Calu3 (cell line): Measurements from ENCODE around the gene RBM4B. TPM values are rescaled to one million over a fixed set of nuclear protein-coding genes. Genes with fewer than 3 reads are reported as not detected.

ENCODE experiments used
- BruUV-seq: library from RNA; stranded (reverse); fragments of 400-500 nt; replicated peaks from 2 replicates; lab custom pipeline; 2021; lab: Mats Ljungman, UMichigan
- CTCF ChIA-PET: fragments of 300-600 bp; sonication (Branson Sonifier 250); formaldehyde crosslinking; loops from one replicate; lab custom pipeline; 2022; ENCODE audit warnings: antibody characterized with exemption; lab: Charles Lee
- DNase-seq: peaks from one replicate; pipeline ENCODE4 v3.0.0; 2022
- H3K27ac Mint-ChIP-seq: one replicate; pipeline ENCODE4 v1.8.0; 2022; ENCODE audit warnings: mixed read lengths; ENCODE audit not compliant: unreplicated experiment
- H3K27me3 Mint-ChIP-seq: one replicate; pipeline ENCODE4 v1.8.0; 2022; ENCODE audit warnings: mixed read lengths; ENCODE audit not compliant: unreplicated experiment
- H3K36me3 Mint-ChIP-seq: one replicate; pipeline ENCODE4 v1.8.0; 2022; ENCODE audit warnings: mild to moderate bottlenecking, moderate library complexity, mixed read lengths; ENCODE audit not compliant: insufficient read depth, unreplicated experiment
- H3K4me1 Mint-ChIP-seq: one replicate; pipeline ENCODE4 v1.8.0; 2022; ENCODE audit warnings: mild to moderate bottlenecking, low read depth, mixed read lengths; ENCODE audit not compliant: unreplicated experiment
- H3K4me3 Mint-ChIP-seq: one replicate; pipeline ENCODE4 v1.8.0; 2022; ENCODE audit warnings: mild to moderate bottlenecking, low read depth, moderate library complexity, mixed read lengths; ENCODE audit not compliant: unreplicated experiment
- H3K9me3 Mint-ChIP-seq: one replicate; pipeline ENCODE4 v1.8.0; 2022; ENCODE audit warnings: low read depth, mixed read lengths; ENCODE audit not compliant: unreplicated experiment
- intact Hi-C: fragments of 100-400 bp; cut with micrococcal nuclease; formaldehyde crosslinking; loops from one replicate; pipeline ENCODE4 v1.10.0; 2022; ENCODE audit not compliant: unreplicated experiment
- total RNA-seq: library from RNA; stranded (reverse); gene quantifications from 2 replicates; pipeline ENCODE4 v1.2.3, GENCODE V29; 2022
- TF ChIP-seq, protein P1 (sequence below): fragments of 200-600 bp; IDR thresholded peaks from one replicate; pipeline ENCODE4 v1.8.0; 2022; ENCODE audit warnings: antibody characterized with exemption; ENCODE audit not compliant: unreplicated experiment

The RBM4B gene
- total RNA-seq, 1 experiment from 2014 or later, result 23.0 TPM

GRCh38 chr11:66625752-66626149 lies 51.9 kb downstream of the RBM4B start:
- Mint-ChIP-seq H3K27ac (no peak overlapping the region), H3K4me1 (peaks cover 14% of the 10 kb centered on the region), H3K27me3 (no peaks in the 10 kb centered on the region), H3K9me3 (no peaks in the 10 kb centered on the region), H3K4me3 (no peak overlapping the region), H3K36me3 (peaks cover 67% of the 10 kb centered on the region)
- CTCF ChIA-PET, result no interaction called here
- no TSS peak for BruUV-seq
- DNase-seq, result no peak
- TF ChIP-seq, protein P1, sequence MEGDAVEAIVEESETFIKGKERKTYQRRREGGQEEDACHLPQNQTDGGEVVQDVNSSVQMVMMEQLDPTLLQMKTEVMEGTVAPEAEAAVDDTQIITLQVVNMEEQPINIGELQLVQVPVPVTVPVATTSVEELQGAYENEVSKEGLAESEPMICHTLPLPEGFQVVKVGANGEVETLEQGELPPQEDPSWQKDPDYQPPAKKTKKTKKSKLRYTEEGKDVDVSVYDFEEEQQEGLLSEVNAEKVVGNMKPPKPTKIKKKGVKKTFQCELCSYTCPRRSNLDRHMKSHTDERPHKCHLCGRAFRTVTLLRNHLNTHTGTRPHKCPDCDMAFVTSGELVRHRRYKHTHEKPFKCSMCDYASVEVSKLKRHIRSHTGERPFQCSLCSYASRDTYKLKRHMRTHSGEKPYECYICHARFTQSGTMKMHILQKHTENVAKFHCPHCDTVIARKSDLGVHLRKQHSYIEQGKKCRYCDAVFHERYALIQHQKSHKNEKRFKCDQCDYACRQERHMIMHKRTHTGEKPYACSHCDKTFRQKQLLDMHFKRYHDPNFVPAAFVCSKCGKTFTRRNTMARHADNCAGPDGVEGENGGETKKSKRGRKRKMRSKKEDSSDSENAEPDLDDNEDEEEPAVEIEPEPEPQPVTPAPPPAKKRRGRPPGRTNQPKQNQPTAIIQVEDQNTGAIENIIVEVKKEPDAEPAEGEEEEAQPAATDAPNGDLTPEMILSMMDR, result no peak
- intact Hi-C loops, result no loop called here

GRCh38 chr11:66625041-66625751 lies 52.5 kb downstream of the RBM4B start:
- TF ChIP-seq, protein P1, result no peak
- intact Hi-C loops, result no loop called here
- BruUV-seq, result no TSS peak
- Mint-ChIP-seq H3K4me1 (peaks cover 14% of the 10 kb centered on the region), H3K9me3 (no peaks in the 10 kb centered on the region), H3K27ac (no peak overlapping the region), H3K27me3 (no peaks in the 10 kb centered on the region), H3K4me3 (no peak overlapping the region), H3K36me3 (peaks cover 65% of the 10 kb centered on the region)
- DNase-seq, result no peak
- CTCF ChIA-PET, result no interaction called here

- CTCF ChIA-PET, result interaction anchor here (0.6 kb wide), 1 partner anchor 22 kb away, joined by 3 read pairs; no protein-coding TSS in a partner anchor
- DNase-seq, result no peak
- TF ChIP-seq, protein P1, result no peak
- H3K9me3 Mint-ChIP-seq, result no peaks in the 10 kb centered on the region
- H3K4me3 Mint-ChIP-seq, result no peak overlapping the region
- H3K27me3 Mint-ChIP-seq, result no peaks in the 10 kb centered on the region
- no peak overlapping the region for H3K27ac Mint-ChIP-seq
- H3K36me3 Mint-ChIP-seq, result peaks cover 65% of the 10 kb centered on the region
- BruUV-seq, result no TSS peak
- H3K4me1 Mint-ChIP-seq, result peaks cover 19% of the 10 kb centered on the region
- intact Hi-C loops, result no loop called here
These were observed 53.2 kb downstream of the RBM4B start for GRCh38 chr11:66624450-66624849.

DNA sequence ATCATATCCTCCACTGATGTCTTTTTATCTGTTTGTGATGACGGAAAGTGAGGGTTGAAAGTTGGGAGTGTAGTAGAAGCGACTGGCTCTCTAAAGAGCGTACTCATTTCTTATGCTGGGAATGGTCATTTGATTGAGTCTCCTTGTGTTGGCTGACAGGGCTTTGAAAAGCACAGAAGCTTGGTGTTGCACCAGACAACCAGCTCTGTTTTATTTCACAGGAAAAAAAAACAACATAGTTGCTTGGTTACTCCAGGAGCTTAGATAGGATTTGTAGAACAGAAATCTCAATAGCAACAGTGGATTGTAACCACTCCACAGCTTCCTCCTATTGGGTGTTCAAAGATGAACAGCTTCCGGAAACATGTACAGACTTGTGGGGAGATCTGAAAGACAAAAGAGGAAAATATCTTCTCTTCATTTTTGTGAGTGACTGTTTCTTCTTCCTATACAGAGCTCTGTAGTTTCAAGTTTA lies 58.6 kb downstream of the RBM4B start:
- Mint-ChIP-seq H3K4me3 (peak overlapping the region; percentile 99), H3K36me3 (peaks cover 74% of the 10 kb centered on the region), H3K27me3 (no peaks in the 10 kb centered on the region), H3K27ac (peak overlapping the region; percentile 99), H3K9me3 (no peaks in the 10 kb centered on the region), H3K4me1 (peaks cover 36% of the 10 kb centered on the region)
- intact Hi-C loops, result no loop called here
- CTCF ChIA-PET, result interaction anchor here (0.8 to 1.3 kb wide), 2 partner anchors 19 to 44 kb away, joined by 3 to 4 read pairs; partner anchors contain the start of gene RBM4
- BruUV-seq, result no TSS peak
- TF ChIP-seq, protein P1, result no peak
- no peak for DNase-seq
